GM18858 (cell line): ENCODE measurements around the gene DDX10.

ENCODE experiments used
- ATAC-seq: cut with Tn5 transposase; IDR thresholded peaks from one replicate; pipeline ENCODE4 v1.9.1; 2021; ENCODE audit not compliant: unreplicated experiment

DDX10 gene

GRCh38 chr11:108897071-108897481 is 232.2 kb downstream of the DDX10 start:
- no peak for ATAC-seq

GRCh38 chr11:108897916-108898315 is 233.0 kb downstream of the DDX10 start:
- no peak for ATAC-seq

DNA sequence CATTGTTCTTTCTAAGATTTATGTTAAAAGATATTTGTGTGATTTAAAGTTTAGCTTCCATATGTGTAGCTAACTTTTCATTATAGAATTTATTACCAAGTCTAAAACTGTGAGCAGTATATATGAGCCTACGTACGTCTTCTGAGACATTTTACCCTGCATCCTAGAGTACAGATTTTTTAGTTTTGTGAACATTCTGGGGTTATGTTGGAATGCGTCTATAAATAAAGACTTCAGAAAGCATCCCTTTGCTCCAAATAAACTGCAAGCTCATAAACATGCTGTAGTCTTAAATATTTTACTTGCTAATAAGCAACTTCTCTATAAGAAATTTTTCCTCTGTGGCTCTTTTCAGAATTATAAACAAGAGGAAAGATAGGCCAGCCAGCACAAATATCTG is 236.5 kb downstream of the DDX10 start:
- ATAC-seq, result no peak

DNA sequence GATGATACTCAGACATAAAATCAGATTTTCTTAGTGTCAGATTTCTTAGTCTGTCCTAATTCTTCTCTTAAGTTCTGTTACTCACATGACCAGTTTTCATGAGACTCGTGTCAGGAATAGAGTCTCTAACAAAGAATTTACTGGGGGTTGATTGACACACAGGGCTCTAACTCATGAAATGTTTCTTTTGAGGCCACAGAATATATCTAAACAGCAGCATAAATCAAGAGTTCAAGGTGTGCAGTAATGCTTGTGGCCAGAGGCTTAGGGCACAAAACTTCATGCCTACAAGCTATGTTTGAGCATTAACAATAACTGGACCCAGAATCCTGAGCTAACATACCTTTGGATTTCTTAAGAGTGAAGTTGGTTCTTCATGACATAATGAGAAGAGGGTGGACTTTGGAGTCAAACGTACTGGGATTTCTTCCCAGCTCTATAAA is 237.2 kb downstream of the DDX10 start:
- ATAC-seq, result no peak

DNA sequence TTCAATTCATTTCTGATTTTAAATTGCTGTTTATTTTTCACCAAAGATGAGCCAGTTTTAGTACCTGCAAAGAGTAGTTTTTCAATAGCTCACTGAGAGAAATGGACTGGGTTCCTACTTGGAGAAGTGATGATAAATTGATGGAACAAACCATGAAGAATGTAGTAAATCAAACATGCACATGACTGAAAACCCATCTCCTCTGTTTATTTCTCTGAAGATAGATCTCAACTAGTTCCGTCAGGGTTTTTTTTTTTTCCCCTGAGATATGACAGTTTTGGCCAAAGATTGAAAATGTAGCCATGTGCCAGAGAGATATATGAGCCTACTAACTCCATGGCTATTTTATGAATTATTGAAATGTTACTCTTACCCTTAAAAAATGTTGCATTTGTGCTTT is 239.6 kb downstream of the DDX10 start:
- no peak for ATAC-seq

DNA sequence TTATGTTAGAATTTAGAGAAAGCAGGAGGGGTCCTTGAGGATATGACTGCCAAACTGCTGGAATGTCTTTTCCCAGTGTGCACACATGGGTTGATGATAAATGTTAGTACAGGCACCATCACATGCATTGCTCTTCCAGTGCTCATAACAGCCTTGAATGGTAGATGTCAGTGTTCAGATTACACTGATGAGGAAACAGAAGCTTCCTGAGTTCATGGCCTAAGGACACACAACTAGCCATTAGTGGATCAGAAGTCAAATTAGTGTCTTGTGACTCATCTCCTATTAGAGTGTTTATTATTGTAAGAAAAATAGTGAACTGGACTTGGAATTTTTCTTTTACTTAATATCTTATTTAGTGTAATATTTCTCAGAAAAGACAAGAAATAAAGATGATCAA is 241.5 kb downstream of the DDX10 start:
- ATAC-seq, result no peak

DNA sequence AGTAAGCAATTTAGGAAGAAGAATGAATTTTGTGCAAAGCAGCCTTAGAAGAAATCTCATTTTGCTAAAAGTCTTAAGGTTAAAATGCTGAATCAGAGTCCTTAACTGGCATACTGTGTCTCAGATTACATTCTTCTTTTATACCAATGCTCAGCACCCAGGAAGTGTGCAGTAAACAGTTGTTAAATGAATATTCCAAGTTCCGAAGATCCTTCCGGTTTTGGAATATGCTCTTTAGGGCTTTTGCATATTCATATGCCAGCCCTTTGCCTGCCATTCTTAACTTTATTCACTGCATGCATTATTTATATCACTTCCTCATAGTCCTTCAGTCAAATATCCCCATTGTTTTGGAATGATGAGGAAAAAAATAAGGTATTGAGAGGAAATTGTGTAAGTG is 242.0 kb downstream of the DDX10 start:
- ATAC-seq, result no peak

- ATAC-seq, result no peak
Observed at GRCh38 chr11:108909041-108909440, 244.2 kb downstream of the DDX10 start.

GRCh38 chr11:108909921-108910320 is 245.1 kb downstream of the DDX10 start:
- ATAC-seq, result no peak

DNA sequence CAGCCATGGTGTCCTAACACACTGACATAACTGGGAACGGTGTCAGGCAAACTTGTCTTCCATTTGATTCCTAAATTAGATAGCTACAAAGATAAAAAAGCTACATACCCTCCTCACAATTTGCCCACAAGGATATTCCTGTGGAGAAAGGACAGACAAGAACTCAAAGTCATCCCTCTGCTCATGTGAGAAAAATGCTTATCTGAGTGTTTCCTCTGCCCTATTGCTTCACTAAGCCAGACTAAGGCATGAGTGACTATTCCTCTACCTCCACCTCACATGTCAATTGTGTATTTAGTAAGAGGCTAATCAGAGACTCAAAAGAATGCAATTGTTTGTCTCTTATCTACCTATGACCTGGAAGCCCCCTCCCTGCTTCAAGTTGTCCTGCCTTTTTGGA is 247.7 kb downstream of the DDX10 start:
- ATAC-seq, result no peak

DNA sequence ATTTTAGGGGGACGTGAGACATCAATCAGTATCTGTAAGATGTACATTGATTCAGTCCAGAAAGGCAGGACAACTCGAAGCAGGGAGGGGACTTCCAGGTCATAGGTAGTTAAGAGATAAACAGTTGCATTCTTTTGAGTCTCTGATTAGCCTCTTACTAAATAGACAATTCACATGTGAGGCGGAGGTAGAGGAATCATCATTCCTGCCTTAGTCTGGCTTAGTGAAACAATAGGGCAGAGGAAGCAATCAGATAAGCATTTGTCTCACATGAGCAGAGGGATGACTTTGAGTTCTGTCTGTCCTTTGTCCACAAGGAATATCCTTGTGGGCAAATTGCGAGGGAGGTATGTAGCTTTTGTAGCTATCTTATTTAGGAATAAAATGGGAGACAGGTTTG is 248.3 kb downstream of the DDX10 start:
- no peak for ATAC-seq

DNA sequence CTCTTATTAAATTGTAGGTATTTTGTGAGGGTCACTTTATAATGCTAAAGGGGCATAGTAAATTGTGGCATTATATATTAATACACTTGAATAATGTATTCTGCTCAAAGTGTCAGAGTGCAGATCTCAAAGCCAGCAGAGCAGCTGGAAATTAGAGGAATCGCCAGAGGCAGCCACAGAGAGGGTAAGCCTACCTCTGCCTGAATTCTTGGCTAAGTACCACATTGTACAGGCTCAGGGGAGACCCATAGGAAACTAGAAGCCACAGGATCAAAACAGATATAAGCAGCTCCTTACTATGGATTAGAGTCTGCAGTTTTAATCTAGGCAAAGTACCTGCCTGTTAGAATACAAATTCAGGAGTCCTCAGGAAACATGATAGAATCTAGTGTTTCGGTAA is 249.3 kb downstream of the DDX10 start:
- ATAC-seq, result no peak

GRCh38 chr11:108914981-108915380 is 250.1 kb downstream of the DDX10 start:
- ATAC-seq, result no peak

DNA sequence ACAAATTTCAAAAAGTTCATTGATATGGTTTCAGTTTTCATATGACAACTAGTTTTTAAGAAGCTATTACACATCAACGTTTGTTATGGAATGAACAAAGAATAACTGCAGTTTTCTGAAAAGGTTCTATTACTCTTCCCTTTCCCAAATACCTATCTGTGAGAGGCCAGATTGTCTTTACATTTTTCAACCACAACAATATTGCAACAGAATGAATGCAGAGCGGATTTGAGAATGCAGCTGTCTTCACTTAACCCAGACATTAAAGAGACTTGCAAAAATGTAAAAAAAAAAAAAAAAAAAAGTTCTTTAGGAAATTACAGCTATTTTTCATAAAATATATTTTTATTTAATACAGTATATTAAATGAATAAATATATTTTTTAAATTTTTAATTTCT is 250.8 kb downstream of the DDX10 start:
- no peak for ATAC-seq

DNA sequence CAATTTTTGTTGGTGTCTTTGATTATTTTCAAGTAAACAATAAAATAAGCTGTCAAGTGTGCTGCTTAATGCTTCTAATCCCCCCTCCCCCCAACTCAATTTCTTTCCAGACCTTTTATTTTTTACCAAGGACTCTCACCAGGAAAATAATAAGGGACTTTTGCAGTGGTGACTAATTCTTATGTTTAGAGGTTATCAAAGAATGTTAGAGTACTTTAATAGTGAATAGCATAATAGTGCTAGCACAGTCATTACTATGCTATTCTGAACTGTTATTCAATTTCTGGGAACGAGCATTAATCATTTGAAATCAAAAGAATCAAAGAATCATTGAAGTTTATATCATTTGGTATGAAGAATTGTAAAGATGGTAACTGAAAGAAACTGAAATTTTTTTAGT is 251.4 kb downstream of the DDX10 start:
- ATAC-seq, result no peak

DNA sequence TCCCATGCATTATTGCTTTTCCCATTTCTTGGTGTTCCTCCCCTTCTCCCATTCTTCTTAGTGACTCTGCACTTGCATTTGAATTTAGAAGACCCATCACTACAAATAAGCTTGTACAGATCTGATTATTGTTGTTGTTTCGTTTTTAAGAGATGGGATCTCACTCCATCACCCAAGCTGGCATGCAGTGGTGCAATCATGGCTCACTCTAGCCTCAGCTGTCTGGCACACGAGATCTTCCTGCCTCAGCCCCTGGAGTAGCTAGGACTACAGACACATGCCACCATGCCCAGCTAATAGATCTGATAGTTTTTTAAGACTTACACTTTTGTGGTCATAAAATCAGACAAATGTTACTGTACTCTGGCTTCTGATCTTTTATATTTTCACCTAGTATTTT is 252.1 kb downstream of the DDX10 start:
- no peak for ATAC-seq

GRCh38 chr11:108921211-108921610 is 256.3 kb downstream of the DDX10 start:
- ATAC-seq, result no peak

GRCh38 chr11:108922241-108922640 is 257.4 kb downstream of the DDX10 start:
- ATAC-seq, result no peak

GRCh38 chr11:108923413-108923812 is 258.5 kb downstream of the DDX10 start:
- ATAC-seq, result no peak

GRCh38 chr11:108926171-108926840 is 261.4 kb downstream of the DDX10 start:
- no peak for ATAC-seq

DNA sequence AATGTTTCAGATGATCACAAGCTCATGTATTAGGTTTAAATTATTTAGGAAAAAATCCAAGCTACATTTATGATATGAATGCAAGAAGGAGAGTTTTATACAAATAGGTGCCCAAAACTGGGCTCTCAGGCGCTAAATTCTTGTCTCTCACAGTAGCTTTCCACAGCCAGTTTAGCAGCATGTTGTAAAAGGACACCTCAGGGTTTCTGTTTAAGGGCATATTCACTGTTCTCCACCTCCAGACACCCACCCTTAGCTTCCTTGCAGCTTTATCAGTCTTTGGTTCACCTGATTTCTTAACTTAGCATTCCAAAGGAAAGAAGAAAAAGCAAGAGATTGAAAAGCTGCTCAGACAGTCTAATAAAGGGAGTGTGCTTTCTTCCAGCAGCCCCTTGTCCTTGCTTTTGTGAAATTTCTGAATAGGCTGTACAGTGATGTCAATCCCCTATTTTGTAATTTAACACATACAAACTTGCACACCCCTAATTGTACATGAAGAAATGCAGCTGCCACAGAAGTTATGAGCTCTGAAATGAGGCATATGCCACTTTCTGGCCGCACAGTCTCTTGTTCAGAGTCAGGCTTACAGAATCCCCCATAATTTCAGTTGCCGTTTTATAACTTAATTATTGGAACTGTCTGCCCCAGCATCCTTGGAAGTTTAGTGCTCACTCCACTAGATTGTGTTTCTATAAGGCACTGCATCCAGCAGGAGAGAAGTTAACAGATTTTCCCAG is 262.1 kb downstream of the DDX10 start:
- no peak for ATAC-seq

GRCh38 chr11:108927791-108928545 is 263.1 kb downstream of the DDX10 start:
- ATAC-seq, result no peak
